Measurements from ENCODE around the gene SUSD6. TPM values are rescaled to one million over a fixed set of nuclear protein-coding genes. Genes with fewer than 3 reads are reported as not detected.

SUSD6 gene
- total and polyA plus RNA-seq, 4 donors = 16.0 to 75.1 (median 61.0) TPM

DNA sequence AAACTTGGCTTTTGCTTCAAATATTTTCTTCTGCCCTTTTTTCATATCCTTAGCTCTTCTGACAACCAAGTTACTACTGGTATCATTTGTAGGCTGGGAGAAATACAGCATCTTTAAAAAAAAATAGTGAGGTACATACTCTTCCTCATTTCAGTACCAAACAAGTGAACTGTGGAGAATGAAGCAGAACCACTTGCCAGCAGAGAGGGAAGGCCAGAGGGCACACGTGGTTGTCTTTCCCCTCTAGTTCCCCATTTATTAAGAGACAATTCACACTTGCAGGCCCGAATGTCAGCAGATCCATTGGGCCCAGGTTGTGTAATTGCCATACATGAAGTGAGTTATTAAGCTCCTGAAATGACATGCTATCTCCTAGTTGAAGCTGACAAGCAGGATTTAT is 3.2 kb downstream of the SUSD6 start:
- WGBS, 2 donors = 3 to 7% methylated on average over 2 of the region's 2 CpGs

DNA sequence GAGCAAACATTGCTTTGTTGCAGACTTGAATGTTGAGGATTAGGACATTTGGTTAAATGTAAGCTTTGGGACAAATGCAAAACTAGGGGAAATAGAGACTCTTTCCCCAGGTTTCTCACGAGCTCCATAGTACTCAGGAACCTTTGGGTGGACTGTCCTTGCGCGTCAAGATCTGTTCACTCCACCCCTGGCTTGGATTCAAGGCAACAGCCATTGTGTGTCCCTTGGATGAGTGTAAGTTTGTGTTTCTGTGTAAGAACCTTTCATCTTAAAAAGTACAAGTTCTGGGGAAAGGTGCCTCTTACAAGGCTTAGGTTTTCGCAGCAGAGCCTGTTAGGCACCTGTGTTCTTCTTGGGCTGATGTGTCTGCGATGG is 3.7 kb downstream of the SUSD6 start:
- DNase-seq (no peak), ATAC-seq (ENCODE audit: insufficient read depth, low FRiP score) (no peak)
- no peaks in the 10 kb centered on the region for H3K36me3 ChIP-seq (ENCODE audit: control insufficient read depth in 4 of 4, insufficient read depth in 4 of 4, low read length in 4 of 4)
- no peaks in the 10 kb centered on the region for H3K27me3 ChIP-seq (ENCODE audit: control insufficient read depth in 3 of 3, insufficient read depth in 3 of 3, low read length in 2 of 3)
- WGBS, 2 donors = 53 to 55% methylated on average over 5 of the region's 5 CpGs
- no peaks in the 10 kb centered on the region for H3K9me3 ChIP-seq (ENCODE audit: control insufficient read depth in 4 of 4, insufficient read depth in 3 of 4, low read length in 3 of 4)
- peaks cover 15 to 59% (median 25%) of the 10 kb centered on the region in 5 donors for H3K4me1 ChIP-seq (ENCODE audit: control insufficient read depth in 5 of 5, insufficient read depth in 5 of 5, low read length in 5 of 5)
- no peak overlapping the region for H3K9ac ChIP-seq (ENCODE audit: insufficient read depth in 1 of 2, low read length in 2 of 2)
- TF ChIP-seq, protein P1, sequence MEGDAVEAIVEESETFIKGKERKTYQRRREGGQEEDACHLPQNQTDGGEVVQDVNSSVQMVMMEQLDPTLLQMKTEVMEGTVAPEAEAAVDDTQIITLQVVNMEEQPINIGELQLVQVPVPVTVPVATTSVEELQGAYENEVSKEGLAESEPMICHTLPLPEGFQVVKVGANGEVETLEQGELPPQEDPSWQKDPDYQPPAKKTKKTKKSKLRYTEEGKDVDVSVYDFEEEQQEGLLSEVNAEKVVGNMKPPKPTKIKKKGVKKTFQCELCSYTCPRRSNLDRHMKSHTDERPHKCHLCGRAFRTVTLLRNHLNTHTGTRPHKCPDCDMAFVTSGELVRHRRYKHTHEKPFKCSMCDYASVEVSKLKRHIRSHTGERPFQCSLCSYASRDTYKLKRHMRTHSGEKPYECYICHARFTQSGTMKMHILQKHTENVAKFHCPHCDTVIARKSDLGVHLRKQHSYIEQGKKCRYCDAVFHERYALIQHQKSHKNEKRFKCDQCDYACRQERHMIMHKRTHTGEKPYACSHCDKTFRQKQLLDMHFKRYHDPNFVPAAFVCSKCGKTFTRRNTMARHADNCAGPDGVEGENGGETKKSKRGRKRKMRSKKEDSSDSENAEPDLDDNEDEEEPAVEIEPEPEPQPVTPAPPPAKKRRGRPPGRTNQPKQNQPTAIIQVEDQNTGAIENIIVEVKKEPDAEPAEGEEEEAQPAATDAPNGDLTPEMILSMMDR (IDR thresholded peaks at IDR 0.05; ENCODE audit: control extremely low read depth, extremely low read depth) = no peak
- H3K4me3 ChIP-seq = no peak overlapping the region
- H3K27ac ChIP-seq (ENCODE audit: low read depth in 1 of 2, low read length in 1 of 2) = peak overlapping the region; percentile 43 to 69

More for the DNA sequence above, 3.2 kb downstream of the SUSD6 start:
- H3K9ac ChIP-seq (ENCODE audit: insufficient read depth in 1 of 2, low read length in 2 of 2) = no peak overlapping the region
- DNase-seq (no peak), ATAC-seq (ENCODE audit: insufficient read depth, low FRiP score) (peak; percentile 9)
- H3K9me3 ChIP-seq (ENCODE audit: control insufficient read depth in 4 of 4, insufficient read depth in 3 of 4, low read length in 3 of 4) = no peaks in the 10 kb centered on the region
- no peaks in the 10 kb centered on the region for H3K27me3 ChIP-seq (ENCODE audit: control insufficient read depth in 3 of 3, insufficient read depth in 3 of 3, low read length in 2 of 3)
- H3K4me1 ChIP-seq (ENCODE audit: control insufficient read depth in 5 of 5, insufficient read depth in 5 of 5, low read length in 5 of 5) = peaks cover 14 to 58% (median 25%) of the 10 kb centered on the region in 5 donors
- no peaks in the 10 kb centered on the region for H3K36me3 ChIP-seq (ENCODE audit: control insufficient read depth in 4 of 4, insufficient read depth in 4 of 4, low read length in 4 of 4)
- peak overlapping the region; percentile 43 to 69 for H3K27ac ChIP-seq (ENCODE audit: low read depth in 1 of 2, low read length in 1 of 2)
- TF ChIP-seq, protein P1 (IDR thresholded peaks at IDR 0.05; ENCODE audit: control extremely low read depth, extremely low read depth) = no peak
- no peak overlapping the region for H3K4me3 ChIP-seq

DNA sequence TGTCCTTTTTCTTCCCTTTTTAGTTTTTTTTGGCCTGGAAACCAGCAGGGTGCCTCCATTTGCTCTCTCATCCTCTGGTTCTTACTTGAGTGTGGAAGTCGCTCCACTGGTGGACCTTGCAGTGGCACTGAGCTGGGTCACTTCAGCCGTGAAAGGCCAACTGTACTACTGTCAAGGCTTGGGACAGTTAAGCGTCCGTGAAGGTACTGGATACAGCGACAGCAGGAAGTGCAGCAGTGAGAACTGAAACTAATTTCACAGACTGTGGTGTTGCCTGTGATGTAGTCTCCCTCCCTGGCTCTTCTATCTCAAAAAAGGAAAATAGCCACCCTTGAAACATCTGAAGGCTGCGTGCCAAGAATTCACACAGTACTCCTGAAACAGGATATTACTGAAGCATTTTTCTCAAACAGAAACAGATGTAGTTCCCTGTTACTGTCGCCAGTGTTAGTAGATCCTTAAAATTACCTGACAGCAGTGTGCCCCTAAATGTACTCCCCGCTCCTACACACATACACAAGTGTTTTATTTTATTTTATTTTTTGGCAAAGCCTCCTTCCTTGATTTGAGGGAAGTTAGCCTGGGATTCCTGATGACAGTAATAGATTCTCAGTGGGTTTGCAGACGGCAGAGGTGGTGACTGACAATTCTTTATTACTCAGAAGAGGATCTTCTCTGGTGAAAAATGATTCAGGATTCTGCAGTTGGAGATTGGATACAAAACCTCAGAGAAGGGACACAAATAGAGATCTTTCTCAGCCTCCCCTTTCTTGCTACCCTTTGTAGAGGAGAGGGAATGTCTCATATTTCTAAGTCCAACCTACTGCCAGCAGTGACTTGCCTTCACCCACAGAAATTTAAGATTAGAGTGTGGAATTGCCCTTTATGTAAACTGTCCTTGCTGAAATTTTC is 4.4 kb downstream of the SUSD6 start:
- Histone ChIP-seq H3K27me3 (ENCODE audit: control insufficient read depth in 3 of 3, insufficient read depth in 3 of 3, low read length in 2 of 3) (no peaks in the 10 kb centered on the region), H3K4me3 (no peak overlapping the region), H3K4me1 (ENCODE audit: control insufficient read depth in 5 of 5, insufficient read depth in 5 of 5, low read length in 5 of 5) (peaks cover 12 to 64% (median 25%) of the 10 kb centered on the region in 5 donors), H3K9ac (ENCODE audit: insufficient read depth in 1 of 2, low read length in 2 of 2) (peak overlapping the region in 1 of 2 donors; percentile 16), H3K27ac (ENCODE audit: low read depth in 1 of 2, low read length in 1 of 2) (peak overlapping the region; percentile 43 to 69), H3K36me3 (ENCODE audit: control insufficient read depth in 4 of 4, insufficient read depth in 4 of 4, low read length in 4 of 4) (no peaks in the 10 kb centered on the region), H3K9me3 (ENCODE audit: control insufficient read depth in 4 of 4, insufficient read depth in 3 of 4, low read length in 3 of 4) (no peaks in the 10 kb centered on the region)
- WGBS, 2 donors = 11% methylated on average over 9 of the region's 9 CpGs
- DNase-seq (peak; percentile 18 to 66 (median 54)), ATAC-seq (ENCODE audit: insufficient read depth, low FRiP score) (peak; percentile 30)
- TF ChIP-seq, protein P1 (IDR thresholded peaks at IDR 0.05; ENCODE audit: control extremely low read depth, extremely low read depth) = no peak
